Colonic mucosa (tissue), 4 donors: ENCODE measurements around the gene GPR3. TPM values are rescaled to one million over a fixed set of nuclear protein-coding genes. Genes with fewer than 3 reads are reported as not detected.
"Not testable (repeated sequence)": the region's sequence is repeated elsewhere in the genome, so short reads cannot be mapped to it uniquely, and the experiment has no call there.

Experiments
- DNase-seq: peaks from one replicate; pipeline ENCODE4 v3.0.0-alpha.2; 2020
- H3K27ac ChIP-seq: fragments of 200-600 bp; one replicate; pipeline ENCODE4 v1.8.0; 2021
- H3K27me3 ChIP-seq: fragments of 200-600 bp; one replicate; pipeline ENCODE4 v1.8.0; 2021
- H3K36me3 ChIP-seq: fragments of 200-600 bp; one replicate; pipeline ENCODE4 v1.8.0; 2021
- H3K4me1 ChIP-seq: fragments of 200-600 bp; one replicate; pipeline ENCODE4 v1.8.0; 2021; ENCODE audit warnings: mild to moderate bottlenecking
- H3K4me3 ChIP-seq: fragments of 200-600 bp; one replicate; pipeline ENCODE4 v1.8.0; 2021
- H3K9ac ChIP-seq, 2 donors: one replicate each; pipeline ENCODE4 v1.7.0; 2013; ENCODE audit warnings: control low read depth in 2 of 2, low read depth in 2 of 2, low read length in 2 of 2
- H3K9me3 ChIP-seq: fragments of 200-600 bp; one replicate; pipeline ENCODE4 v1.8.0; 2021
- CTCF ChIP-seq: fragments of 200-600 bp; IDR thresholded peaks from one replicate; pipeline ENCODE4 v1.8.0; 2022; ENCODE audit warnings: antibody characterized with exemption, mild to moderate bottlenecking
- intact Hi-C: fragments of 100-400 bp; cut with DNase I; formaldehyde crosslinking; loops from one replicate; pipeline ENCODE4 v1.14.1; 2022
- total RNA-seq, 2 donors: library from RNA; stranded (reverse); fragmentation: NEBNext Ultra II Directional in 1 of 2; extraction: Animal tissue kit (Norgen Biotek cat#: 25700) in 1 of 2; gene quantifications; one replicate each; pipeline ENCODE4 v1.2.1, GENCODE V29; 2021
- donor health status: healthy.
- donor health status: DM: no; HTN: no; CAD: no.
- donor health status: DM: no; HTN: no; CAD: no.

The GPR3 gene
- total RNA-seq, 2 donors from 2014 or later, result 0.32 to 0.49 TPM

GRCh38 chr1:27430903-27431600 is 38.6 kb downstream of the GPR3 start:
- no peak for DNase-seq
- no peak for TF ChIP-seq CTCF
- peaks cover 10% of the 10 kb centered on the region for H3K4me1 ChIP-seq
- H3K9ac ChIP-seq, result peak overlapping the region in 1 of 2 donors; percentile 28
- no peak overlapping the region for H3K4me3 ChIP-seq
- peak overlapping the region; percentile 39 for H3K27ac ChIP-seq
- H3K36me3 ChIP-seq, result no peaks in the 10 kb centered on the region
- H3K27me3 ChIP-seq, result no peaks in the 10 kb centered on the region
- H3K9me3 ChIP-seq, result no peaks in the 10 kb centered on the region
- intact Hi-C loops, result no loop called here

- no peaks in the 10 kb centered on the region for H3K27me3 ChIP-seq
- no peak overlapping the region for H3K4me3 ChIP-seq
- H3K36me3 ChIP-seq, result no peaks in the 10 kb centered on the region
- DNase-seq, result no peak
- peak overlapping the region in 1 of 2 donors; percentile 28 for H3K9ac ChIP-seq
- no peaks in the 10 kb centered on the region for H3K9me3 ChIP-seq
- TF ChIP-seq CTCF, result no peak
- intact Hi-C loops, result no loop called here
- peak overlapping the region; percentile 39 for H3K27ac ChIP-seq
- peaks cover 15% of the 10 kb centered on the region for H3K4me1 ChIP-seq
Measured at GRCh38 chr1:27431601-27431940, 39.1 kb downstream of the GPR3 start.

GRCh38 chr1:27432725-27433124 is 40.3 kb downstream of the GPR3 start:
- not testable (repeated sequence) for H3K27ac ChIP-seq, DNase-seq
- peaks cover 24% of the 10 kb centered on the region for H3K4me1 ChIP-seq

GRCh38 chr1:27433706-27434105 is 41.3 kb downstream of the GPR3 start:
- no peak for DNase-seq
- H3K27ac ChIP-seq, result no peak overlapping the region
- H3K36me3 ChIP-seq, result no peaks in the 10 kb centered on the region
- H3K27me3 ChIP-seq, result no peaks in the 10 kb centered on the region
- H3K4me1 ChIP-seq, result peaks cover 32% of the 10 kb centered on the region
- no peaks in the 10 kb centered on the region for H3K9me3 ChIP-seq
- H3K4me3 ChIP-seq, result no peak overlapping the region
- H3K9ac ChIP-seq, result no peak overlapping the region
- intact Hi-C loops, result no loop called here
- no peak for TF ChIP-seq CTCF

More at GRCh38 chr1:27432725-27433124, 40.3 kb downstream of the GPR3 start:
- H3K9me3 ChIP-seq, H3K4me3 ChIP-seq, H3K9ac ChIP-seq, intact Hi-C loops, H3K27me3 ChIP-seq, H3K36me3 ChIP-seq: not testable (repeated sequence)

- no peak for TF ChIP-seq CTCF
- H3K27me3 ChIP-seq, result no peaks in the 10 kb centered on the region
- peaks cover 39% of the 10 kb centered on the region for H3K4me1 ChIP-seq
- peak overlapping the region in 1 of 2 donors; percentile 62 for H3K9ac ChIP-seq
- no peak for DNase-seq
- H3K4me3 ChIP-seq, result no peak overlapping the region
- no peaks in the 10 kb centered on the region for H3K36me3 ChIP-seq
- H3K9me3 ChIP-seq, result no peaks in the 10 kb centered on the region
- intact Hi-C loops, result no loop called here
- peak overlapping the region; percentile 86 for H3K27ac ChIP-seq
Measured at GRCh38 chr1:27435566-27436203, 43.3 kb downstream of the GPR3 start.
